Measurements from ENCODE around the gene MED13.

GRCh38 chr17:61996916-61997605 lies 68.0 kb downstream of the MED13 start:
- TF ChIP-seq POLR2AphosphoS5 (IDR thresholded peaks at IDR 0.05; ENCODE audit: low read depth, low read length) (no peak), POLR2A (IDR thresholded peaks at IDR 0.05; ENCODE audit: low read depth, low read length) (no peak), TAF1 (IDR thresholded peaks at IDR 0.05; ENCODE audit: borderline replicate concordance, low read depth, low read length) (no peak)

Data from GM12892 (cell line).